Measurements from ENCODE around the gene LRCOL1.

DNA sequence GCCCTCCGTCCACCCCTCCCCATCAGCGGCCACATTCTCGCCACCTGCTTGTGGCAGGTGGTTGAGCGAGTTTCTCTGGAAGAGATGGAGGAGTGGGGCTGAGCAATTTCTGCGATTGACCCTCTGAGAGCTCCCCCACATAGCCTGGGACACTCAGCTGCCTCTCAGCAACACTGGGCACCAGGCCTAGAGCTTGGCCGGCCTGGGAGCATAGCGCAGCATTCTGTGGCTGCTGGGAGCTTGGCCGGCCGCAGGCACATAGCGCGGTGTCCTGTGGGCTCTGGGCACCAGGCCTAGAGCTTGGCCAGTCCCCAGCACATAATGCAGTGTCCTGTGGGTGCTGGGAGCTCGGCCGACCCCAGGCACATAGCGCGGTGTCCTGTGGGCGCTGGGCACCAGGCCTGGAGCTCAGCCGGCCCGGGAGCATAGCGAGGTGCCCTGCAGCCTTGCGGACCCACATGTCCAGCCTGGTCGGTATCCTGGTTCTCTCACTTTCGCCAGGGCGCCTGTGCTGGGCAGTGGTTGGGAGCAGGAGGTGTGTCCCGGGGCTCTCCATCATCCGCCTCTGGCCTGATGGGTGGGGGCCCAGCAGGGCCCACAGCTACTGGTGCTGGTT, 43.8 kb downstream of the LRCOL1 start:
- TF ChIP-seq, protein P1, sequence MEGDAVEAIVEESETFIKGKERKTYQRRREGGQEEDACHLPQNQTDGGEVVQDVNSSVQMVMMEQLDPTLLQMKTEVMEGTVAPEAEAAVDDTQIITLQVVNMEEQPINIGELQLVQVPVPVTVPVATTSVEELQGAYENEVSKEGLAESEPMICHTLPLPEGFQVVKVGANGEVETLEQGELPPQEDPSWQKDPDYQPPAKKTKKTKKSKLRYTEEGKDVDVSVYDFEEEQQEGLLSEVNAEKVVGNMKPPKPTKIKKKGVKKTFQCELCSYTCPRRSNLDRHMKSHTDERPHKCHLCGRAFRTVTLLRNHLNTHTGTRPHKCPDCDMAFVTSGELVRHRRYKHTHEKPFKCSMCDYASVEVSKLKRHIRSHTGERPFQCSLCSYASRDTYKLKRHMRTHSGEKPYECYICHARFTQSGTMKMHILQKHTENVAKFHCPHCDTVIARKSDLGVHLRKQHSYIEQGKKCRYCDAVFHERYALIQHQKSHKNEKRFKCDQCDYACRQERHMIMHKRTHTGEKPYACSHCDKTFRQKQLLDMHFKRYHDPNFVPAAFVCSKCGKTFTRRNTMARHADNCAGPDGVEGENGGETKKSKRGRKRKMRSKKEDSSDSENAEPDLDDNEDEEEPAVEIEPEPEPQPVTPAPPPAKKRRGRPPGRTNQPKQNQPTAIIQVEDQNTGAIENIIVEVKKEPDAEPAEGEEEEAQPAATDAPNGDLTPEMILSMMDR (IDR thresholded peaks at IDR 0.05), result no peak
- no peak for TF ChIP-seq POLR2A (IDR thresholded peaks at IDR 0.05)

All from prostate gland (tissue), 2 donors.